GM12878 (cell line): ENCODE measurements around the gene ZNF335. TPM values are rescaled to one million over a fixed set of nuclear protein-coding genes. Genes with fewer than 3 reads are reported as not detected.
A peak's percentile ranks its signal among the peaks of the same experiment; 100 is the strongest.

Experiments
- ATAC-seq: fragments of 200-7000 bp; cut with Tn5 transposase; 3 replicates; pipeline ENCODE4 v1.9.1; 2020; ENCODE audit warnings: mild to moderate bottlenecking, moderate library complexity
- Bru-seq: library from RNA; stranded (reverse); fragments of 400-500 nt; gene quantifications from one replicate; lab custom pipeline; 2021; lab: Mats Ljungman, UMichigan
- BruChase-seq, 2 experiments: library from RNA; stranded (reverse); fragments of 400-500 nt; gene quantifications; one replicate each; lab custom pipeline; 2021; lab: Mats Ljungman, UMichigan
- BruUV-seq: library from RNA; stranded (reverse); fragments of 400-500 nt; replicated peaks from 2 replicates; lab custom pipeline; 2021; lab: Mats Ljungman, UMichigan
- CTCF ChIA-PET: fragments of 300-600 bp; sonication (Branson Sonifier 250); formaldehyde crosslinking; extraction: SDS; loops from one replicate; lab custom pipeline; 2021; ENCODE audit warnings: inconsistent platforms; lab: Yijun Ruan, JAX
- POLR2A ChIA-PET: fragments of 350-600 bp; formaldehyde crosslinking; extraction: SDS; loops from one replicate; lab custom pipeline; 2021; ENCODE audit warnings: inconsistent platforms; lab: Charles Lee
- RAD21 ChIA-PET: fragments of 300-600 bp; sonication (Branson Sonifier 250); formaldehyde crosslinking; loops from one replicate; lab custom pipeline; 2023; ENCODE audit warnings: antibody characterized with exemption; ENCODE audit not compliant: unreplicated experiment; lab: Charles Lee
- SMC1A ChIA-PET: fragments of 300-600 bp; sonication (Branson Sonifier 250); formaldehyde crosslinking; loops from one replicate; lab custom pipeline; 2023; ENCODE audit not compliant: unreplicated experiment, uncharacterized antibody; lab: Charles Lee
- DNase-seq: peaks from one replicate; pipeline ENCODE4 v3.0.0-alpha.2; 2011; ENCODE audit warnings: low read depth, low spot score
- FAIRE-seq: peaks from 3 replicates; lab custom pipeline; 2011; peaks lifted over from hg19 to GRCh38; lab: Jason Lieb, UNC
- H2AFZ ChIP-seq: 2 replicates; pipeline ENCODE4 v1.6.0; 2011; ENCODE audit warnings: low read depth, low read length, control low read depth; ENCODE audit not compliant: control insufficient read depth
- H3K27ac ChIP-seq: 2 replicates; pipeline ENCODE4 v1.5.1; 2011; ENCODE audit warnings: control low read depth; ENCODE audit not compliant: control insufficient read depth, insufficient read depth
- H3K27me3 ChIP-seq, 2 experiments: replicated peaks in 1 of 2; 2 replicates each; pipeline versions ENCODE4 v1.6.0 to v1.6.1; 2011; ENCODE audit warnings: low read length in 1 of 2; ENCODE audit not compliant: control insufficient read depth in 2 of 2, insufficient read depth in 2 of 2
- H3K36me3 ChIP-seq, 2 experiments: 2 replicates each; pipeline ENCODE4 v1.5.1; 2011; ENCODE audit warnings: low read length in 1 of 2; ENCODE audit not compliant: control insufficient read depth in 2 of 2, insufficient read depth in 2 of 2
- H3K4me1 ChIP-seq: 2 replicates; pipeline ENCODE4 v1.6.1; 2011; ENCODE audit warnings: mild to moderate bottlenecking, low read length, moderate library complexity, mixed read lengths; ENCODE audit not compliant: control insufficient read depth, insufficient read depth
- H3K4me2 ChIP-seq: 2 replicates; pipeline ENCODE4 v1.6.0; 2011; ENCODE audit warnings: control low read depth; ENCODE audit not compliant: control insufficient read depth, insufficient read depth
- H3K4me3 ChIP-seq: fragments of 200-600 bp; sonication (generic); 2 replicates; pipeline ENCODE4 v1.5.1; 2016
- H3K79me2 ChIP-seq: 2 replicates; pipeline ENCODE4 v1.6.0; 2011; ENCODE audit warnings: low read length; ENCODE audit not compliant: control insufficient read depth, insufficient read depth
- H3K9ac ChIP-seq: 2 replicates; pipeline ENCODE4 v1.8.0; 2011; ENCODE audit warnings: low read length, control low read depth, mixed read lengths; ENCODE audit not compliant: control insufficient read depth, insufficient read depth
- H3K9me3 ChIP-seq: replicated peaks from 3 replicates; pipeline ENCODE4 v1.5.1; 2011; ENCODE audit warnings: mild to moderate bottlenecking, low read length; ENCODE audit not compliant: control insufficient read depth, insufficient read depth
- H4K20me1 ChIP-seq: 2 replicates; pipeline ENCODE4 v1.6.0; 2011; ENCODE audit not compliant: control insufficient read depth, insufficient read depth
- BACH1 ChIP-seq: fragments of 450-650 bp; IDR thresholded peaks from 2 replicates; pipeline ENCODE4 v1.6.1; 2017; ENCODE audit warnings: mild to moderate bottlenecking, borderline replicate concordance
- FOXK2 ChIP-seq: fragments of 450-650 bp; IDR thresholded peaks from 2 replicates; pipeline ENCODE4 v1.6.1; 2017; ENCODE audit warnings: mild to moderate bottlenecking, moderate library complexity
- PAX8 ChIP-seq: fragments of 450-650 bp; IDR thresholded peaks from 2 replicates; pipeline ENCODE4 v1.6.1; 2017; ENCODE audit warnings: mild to moderate bottlenecking, moderate library complexity
- WGBS: methylation state at CpG from one replicate; pipeline ENCODE4 v1.1.6; 2016; ENCODE audit warnings: low lambda C conversion rate; ENCODE audit not compliant: insufficient replicate concordance, insufficient coverage; ENCODE audit errors: missing lambda C conversion rate; 5-methylcytosine and 5-hydroxymethylcytosine counted together
- in situ Hi-C: fragments of 300-500 bp; cut with MboI; formaldehyde crosslinking; loops from 9 replicates; pipeline ENCODE4 v1.14.3; 2018; ENCODE audit warnings: mixed read lengths
- intact Hi-C: fragments of 100-400 bp; cut with micrococcal nuclease; formaldehyde crosslinking; loops from one replicate; pipeline ENCODE4 v1.14.2; 2022; ENCODE audit not compliant: unreplicated experiment
- long read RNA-seq, 2 experiments: library from polyadenylated mRNA; unstranded; transcript quantifications; one replicate each; pipeline ENCODE4 v2.0.0, GENCODE V29; 2019 to 2020
- polyA minus RNA-seq, 3 experiments: library from RNA; depleted of rRNA, polyadenylated mRNA; stranded (reverse); fragments of >200 nt; gene quantifications; 2 replicates each; pipeline ENCODE4 v1.2.3, GENCODE V29; 2011
- polyA plus RNA-seq, 11 experiments: library from polyadenylated mRNA; depleted of rRNA in 4 of 11; unstranded in 6 of 11; stranded (reverse) in 5 of 11; fragments of >200 nt; fragmentation: Nextera tagmentation in 4 of 11; fragmentation: Illumina TruSeq in 1 of 11; extraction: Ambion mirVana in 4 of 11; extraction: Trizol in 1 of 11; gene quantifications; 1 replicate in 1 of 11; 2 replicates in 10 of 11; pipeline versions ENCODE4 v1.2.1 to v1.2.3, GENCODE V29; 2011 to 2016; ENCODE audit warnings: inconsistent platforms in 2 of 11, missing spikeins in 2 of 11, low read depth in 1 of 11
- total RNA-seq, 4 experiments: library from RNA; depleted of rRNA in 3 of 4; stranded (reverse); fragments of >200 nt in 3 of 4; fragmentation: Illumina TruSeq in 1 of 4; extraction: Trizol in 1 of 4; gene quantifications; 2 replicates each; pipeline versions ENCODE4 v1.2.1 to v1.2.3, GENCODE V29; 2013 to 2021
- TF ChIP-seq, protein P1 (sequence below): fragments of 450-650 bp; IDR thresholded peaks from 2 replicates; pipeline ENCODE4 v1.6.1; 2017; ENCODE audit warnings: antibody characterized with exemption, mild to moderate bottlenecking, moderate library complexity

Gene ZNF335, protein sequence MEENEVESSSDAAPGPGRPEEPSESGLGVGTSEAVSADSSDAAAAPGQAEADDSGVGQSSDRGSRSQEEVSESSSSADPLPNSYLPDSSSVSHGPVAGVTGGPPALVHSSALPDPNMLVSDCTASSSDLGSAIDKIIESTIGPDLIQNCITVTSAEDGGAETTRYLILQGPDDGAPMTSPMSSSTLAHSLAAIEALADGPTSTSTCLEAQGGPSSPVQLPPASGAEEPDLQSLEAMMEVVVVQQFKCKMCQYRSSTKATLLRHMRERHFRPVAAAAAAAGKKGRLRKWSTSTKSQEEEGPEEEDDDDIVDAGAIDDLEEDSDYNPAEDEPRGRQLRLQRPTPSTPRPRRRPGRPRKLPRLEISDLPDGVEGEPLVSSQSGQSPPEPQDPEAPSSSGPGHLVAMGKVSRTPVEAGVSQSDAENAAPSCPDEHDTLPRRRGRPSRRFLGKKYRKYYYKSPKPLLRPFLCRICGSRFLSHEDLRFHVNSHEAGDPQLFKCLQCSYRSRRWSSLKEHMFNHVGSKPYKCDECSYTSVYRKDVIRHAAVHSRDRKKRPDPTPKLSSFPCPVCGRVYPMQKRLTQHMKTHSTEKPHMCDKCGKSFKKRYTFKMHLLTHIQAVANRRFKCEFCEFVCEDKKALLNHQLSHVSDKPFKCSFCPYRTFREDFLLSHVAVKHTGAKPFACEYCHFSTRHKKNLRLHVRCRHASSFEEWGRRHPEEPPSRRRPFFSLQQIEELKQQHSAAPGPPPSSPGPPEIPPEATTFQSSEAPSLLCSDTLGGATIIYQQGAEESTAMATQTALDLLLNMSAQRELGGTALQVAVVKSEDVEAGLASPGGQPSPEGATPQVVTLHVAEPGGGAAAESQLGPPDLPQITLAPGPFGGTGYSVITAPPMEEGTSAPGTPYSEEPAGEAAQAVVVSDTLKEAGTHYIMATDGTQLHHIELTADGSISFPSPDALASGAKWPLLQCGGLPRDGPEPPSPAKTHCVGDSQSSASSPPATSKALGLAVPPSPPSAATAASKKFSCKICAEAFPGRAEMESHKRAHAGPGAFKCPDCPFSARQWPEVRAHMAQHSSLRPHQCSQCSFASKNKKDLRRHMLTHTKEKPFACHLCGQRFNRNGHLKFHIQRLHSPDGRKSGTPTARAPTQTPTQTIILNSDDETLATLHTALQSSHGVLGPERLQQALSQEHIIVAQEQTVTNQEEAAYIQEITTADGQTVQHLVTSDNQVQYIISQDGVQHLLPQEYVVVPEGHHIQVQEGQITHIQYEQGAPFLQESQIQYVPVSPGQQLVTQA (N-terminal part only)
- total RNA-seq (2013; cell fraction: nucleolus; rRNA removed): 110 and 127 TPM in 2 replicates
- total RNA-seq (2014; rRNA removed) (19.9 and 24.2 TPM in 2 replicates), total RNA-seq (2014; rRNA removed; fragmentation: Illumina TruSeq; extraction: Trizol) (10.5 and 12.3 TPM in 2 replicates), total RNA-seq (2021) (25.0 and 30.1 TPM in 2 replicates), polyA plus RNA-seq (2011; rRNA removed) (5.0 and 11.4 TPM in 2 replicates), polyA plus RNA-seq (2014; fragmentation: Illumina TruSeq; extraction: Trizol) (3.4 and 12.5 TPM in 2 replicates), polyA plus RNA-seq (2014; fragmentation: Nextera tagmentation; extraction: Ambion mirVana) (1 to 10 TPM in 1 of 2 experiments, under 1 TPM in 1; 0.74 to 1.2 TPM), polyA plus RNA-seq (2014; rRNA removed) (24.8 and 27.2 TPM in 2 replicates), polyA plus RNA-seq (2016; fragmentation: Nextera tagmentation; extraction: Ambion mirVana) (10 to 100 TPM; 16.5 to 19.5 TPM), polyA minus RNA-seq (2011; rRNA and poly(A)+ RNA removed) (28.2 and 32.4 TPM in 2 replicates), Bru-seq, nascent RNA (percentile 80 among the genes with signal in this experiment), BruChase-seq, experiment 1, labeled RNA remaining after a 6-hour chase (percentile 83 among the genes with signal in this experiment), BruChase-seq, experiment 2, labeled RNA remaining after a 2-hour chase (percentile 80 among the genes with signal in this experiment)
- 6.9 TPM for polyA plus RNA-seq (2011; ENCODE audit: low read depth)
- 13.1 and 18.1 TPM in 2 replicates for polyA plus RNA-seq (2011; cell fraction: cytosol; rRNA removed)
- 80.6 and 103 TPM in 2 replicates for polyA plus RNA-seq (2011; cell fraction: nucleus; rRNA removed)
- polyA plus RNA-seq (2012): 13.7 and 15.3 TPM in 2 replicates
- 6.3 and 9.9 TPM in 2 replicates for polyA minus RNA-seq (2011; cell fraction: cytosol; rRNA and poly(A)+ RNA removed)
- 45.3 and 81.1 TPM in 2 replicates for polyA minus RNA-seq (2011; cell fraction: nucleus; rRNA and poly(A)+ RNA removed)
- long read RNA-seq, experiment 1, full-length matches to known transcripts: 1 of 10 reads
- long read RNA-seq, experiment 1, partial matches to known transcripts: 7 of 10 reads
- long read RNA-seq, experiment 1, other reads (novel, unspliced or antisense): 2 of 10 reads
- long read RNA-seq, experiment 2, partial matches to known transcripts: 6 of 9 reads
- long read RNA-seq, experiment 2, other reads (novel, unspliced or antisense): 3 of 9 reads

DNA sequence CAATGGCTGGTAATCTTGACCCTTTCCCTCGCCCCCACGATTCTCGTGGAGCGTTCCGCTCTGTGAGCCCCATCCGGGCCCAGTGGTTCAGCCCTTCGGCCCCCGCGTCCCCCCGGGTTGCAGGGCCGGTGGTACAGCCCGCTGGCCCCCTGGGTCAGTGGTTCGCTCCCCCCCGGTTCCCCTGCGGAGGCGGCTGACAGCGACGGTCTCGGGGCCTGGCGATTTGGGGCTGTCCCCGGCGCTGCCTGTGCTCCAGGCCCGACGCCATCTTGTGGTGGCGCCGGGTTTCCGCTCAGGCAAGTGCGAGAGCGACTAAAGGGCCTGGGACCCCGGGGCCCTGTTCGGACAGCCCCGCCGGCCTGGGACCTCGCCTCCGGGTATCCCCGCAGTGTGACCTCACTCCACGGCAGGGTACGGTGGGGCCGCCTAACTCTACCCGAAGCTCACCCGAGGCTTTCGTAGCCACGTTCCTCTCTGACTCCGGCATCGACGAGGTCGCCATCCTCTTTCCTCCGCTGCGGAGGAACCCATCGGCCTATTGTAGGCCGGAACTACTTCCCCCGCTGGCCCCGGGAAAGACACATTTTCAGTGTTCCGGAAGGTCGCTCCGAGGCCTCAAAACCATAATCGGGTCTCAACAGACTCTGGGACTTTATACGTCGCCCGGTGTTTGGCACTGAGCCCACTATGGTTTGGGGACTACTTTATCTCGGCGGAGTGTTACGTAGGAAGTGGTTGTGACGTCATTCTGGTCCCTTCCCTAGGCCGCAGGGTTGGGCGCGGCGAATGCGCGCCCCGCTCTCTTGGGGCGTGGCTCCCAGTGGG is at the start of gene ZNF335:
Gene ZNF335 (minus strand): TSS at position 529 of the 825 bp plus-strand sequence. CDS start 793 bp downstream, outside the sequence.
- in situ Hi-C loops (no loop called here), intact Hi-C loops (loop anchor here (2.0 to 5.0 kb wide), 4 partner anchors 37 to 115 kb away; partner anchors contain the start of genes CTSA, NCOA5, NEURL2 and PCIF1)
- peak within 1 kb of the TSS; percentile 92 for H3K9ac ChIP-seq
- no peaks in the 10 kb centered on the region; the same call in 2 of the 3 replicates for H3K9me3 ChIP-seq
- ATAC-seq (peak; percentile 78), DNase-seq (peak; percentile 86), FAIRE-seq (peak; percentile 93)
- SMC1A ChIA-PET: interaction anchor here (1.0 to 4.1 kb wide), 11 partner anchors 11 to 90 kb away, joined by 3 to 34 read pairs (median 8); partner anchors contain the start of genes CTSA, NEURL2 and PCIF1
- no peaks in the 10 kb centered on the region for H4K20me1 ChIP-seq
- CTCF ChIA-PET: interaction anchor here (1.1 to 12.1 kb wide), 16 partner anchors 11 to 201 kb away, joined by 3 to 151 read pairs (median 17); partner anchors contain the start of genes MMP9 and PCIF1
- RAD21 ChIA-PET: interaction anchor here (1.2 to 4.1 kb wide), 9 partner anchors 11 to 466 kb away, joined by 3 to 26 read pairs (median 8); partner anchors contain the start of gene PCIF1
- peaks cover 34% of the 10 kb centered on the region for H3K79me2 ChIP-seq
- H3K27me3 ChIP-seq: no peaks in the 10 kb centered on the region
- H3K4me2 ChIP-seq: peak within 1 kb of the TSS; percentile 83
- peaks cover 5 to 15% of the 10 kb centered on the region in 2 experiments for H3K36me3 ChIP-seq
- peak within 1 kb of the TSS; percentile 81 for H3K4me3 ChIP-seq
- peak within 1 kb of the TSS; percentile 97 for H3K27ac ChIP-seq
- peaks cover 5% of the 10 kb centered on the region for H3K4me1 ChIP-seq
- BruUV-seq: no TSS peak
- WGBS: under 1% methylated on average over 71 of the region's 72 CpGs
- POLR2A ChIA-PET: interaction anchor here (0.6 to 3.5 kb wide), 10 partner anchors 11 to 148 kb away, joined by 3 to 50 read pairs (median 4); partner anchors contain the start of gene PCIF1
- H2AFZ ChIP-seq: peak within 1 kb of the TSS; percentile 97
- TF ChIP-seq FOXK2 (peak; percentile 99), BACH1 (no peak; the same call in 1 of the 2 replicates), PAX8 (no peak)
- TF ChIP-seq, protein P1, sequence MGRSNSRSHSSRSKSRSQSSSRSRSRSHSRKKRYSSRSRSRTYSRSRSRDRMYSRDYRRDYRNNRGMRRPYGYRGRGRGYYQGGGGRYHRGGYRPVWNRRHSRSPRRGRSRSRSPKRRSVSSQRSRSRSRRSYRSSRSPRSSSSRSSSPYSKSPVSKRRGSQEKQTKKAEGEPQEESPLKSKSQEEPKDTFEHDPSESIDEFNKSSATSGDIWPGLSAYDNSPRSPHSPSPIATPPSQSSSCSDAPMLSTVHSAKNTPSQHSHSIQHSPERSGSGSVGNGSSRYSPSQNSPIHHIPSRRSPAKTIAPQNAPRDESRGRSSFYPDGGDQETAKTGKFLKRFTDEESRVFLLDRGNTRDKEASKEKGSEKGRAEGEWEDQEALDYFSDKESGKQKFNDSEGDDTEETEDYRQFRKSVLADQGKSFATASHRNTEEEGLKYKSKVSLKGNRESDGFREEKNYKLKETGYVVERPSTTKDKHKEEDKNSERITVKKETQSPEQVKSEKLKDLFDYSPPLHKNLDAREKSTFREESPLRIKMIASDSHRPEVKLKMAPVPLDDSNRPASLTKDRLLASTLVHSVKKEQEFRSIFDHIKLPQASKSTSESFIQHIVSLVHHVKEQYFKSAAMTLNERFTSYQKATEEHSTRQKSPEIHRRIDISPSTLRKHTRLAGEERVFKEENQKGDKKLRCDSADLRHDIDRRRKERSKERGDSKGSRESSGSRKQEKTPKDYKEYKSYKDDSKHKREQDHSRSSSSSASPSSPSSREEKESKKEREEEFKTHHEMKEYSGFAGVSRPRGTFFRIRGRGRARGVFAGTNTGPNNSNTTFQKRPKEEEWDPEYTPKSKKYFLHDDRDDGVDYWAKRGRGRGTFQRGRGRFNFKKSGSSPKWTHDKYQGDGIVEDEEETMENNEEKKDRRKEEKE: peak; percentile 94
